Body of pancreas (tissue), 4 donors: ENCODE data around the gene ICE1. TPM values are rescaled to one million over a fixed set of nuclear protein-coding genes. Genes with fewer than 3 reads are reported as not detected.
A peak's percentile ranks its signal among the peaks of the same experiment; 100 is the strongest.

Experiments used
- ATAC-seq: fragments of 150-250 bp; one replicate; pipeline ENCODE4 v1.9.1; 2016
- DNase-seq, 4 donors: peaks; one replicate each; pipeline ENCODE4 v3.0.0-alpha.2; 2019
- H3K27ac ChIP-seq, 4 donors: fragments of 200-600 bp; sonication (generic); 1 replicate in 3 of 4; 2 replicates in 1 of 4; pipeline versions ENCODE4 v1.5.1 to v1.6.1; 2016 to 2019; ENCODE audit warnings: mild to moderate bottlenecking in 1 of 4, mixed read lengths in 1 of 4, moderate library complexity in 1 of 4
- H3K27me3 ChIP-seq, 2 donors: fragments of 200-600 bp; sonication (generic); one replicate each; pipeline ENCODE4 v1.6.0; 2016; ENCODE audit warnings: mild to moderate bottlenecking in 1 of 2
- H3K36me3 ChIP-seq, 2 donors: fragments of 200-600 bp; sonication (generic); replicated peaks in 1 of 2; 2 replicates each; pipeline ENCODE4 v1.5.1; 2016; ENCODE audit warnings: low read depth in 2 of 2; ENCODE audit not compliant: insufficient read depth in 1 of 2
- H3K4me1 ChIP-seq: fragments of 200-600 bp; sonication (generic); one replicate; pipeline ENCODE4 v1.6.0; 2016
- H3K4me3 ChIP-seq, 2 donors: fragments of 200-600 bp; sonication (generic); 1 replicate in 1 of 2; 2 replicates in 1 of 2; pipeline ENCODE4 v1.5.1; 2016 to 2019
- H3K9me3 ChIP-seq, 3 donors: fragments of 200-600 bp; sonication (generic); 1 replicate in 2 of 3; 2 replicates in 1 of 3; pipeline ENCODE4 v1.5.1; 2016
- POLR2A ChIP-seq, 3 donors: fragments of 450-650 bp; IDR thresholded peaks; one replicate each; pipeline ENCODE4 v1.6.1; 2016; ENCODE audit warnings: antibody characterized with exemption in 3 of 3, mild to moderate bottlenecking in 2 of 3
- WGBS, 2 donors: methylation state at CpG; one replicate each; pipeline ENCODE4 v1.1.5; 2017; 5-methylcytosine and 5-hydroxymethylcytosine counted together
- intact Hi-C: fragments of 100-400 bp; cut with DNase I; formaldehyde crosslinking; loops from one replicate; pipeline ENCODE4 v1.15.1; 2023
- total RNA-seq, 2 donors: library from RNA; depleted of rRNA; stranded (reverse); fragments of >200 nt; gene quantifications; one replicate each; pipeline ENCODE4 v1.1.0, GENCODE V29; 2016
- TF ChIP-seq, protein P1 (sequence below), 7 experiments: fragments of 450-650 bp in 4 of 7; fragments of 200-600 bp in 3 of 7; sonication (generic) in 3 of 7; IDR thresholded peaks; one replicate each; pipeline ENCODE4 v1.5.1; 2016 to 2019; ENCODE audit warnings: antibody characterized with exemption in 7 of 7

Gene ICE1
- total RNA-seq, 2 donors from 2014 or later: 13.5 to 15.6 TPM

- 80 to 86% methylated on average over 11 of the region's 11 CpGs for WGBS, 2 donors
- intact Hi-C loops: no loop called here
- ATAC-seq (no peak), DNase-seq (no peak)
- peaks cover 0 to 5% of the 10 kb centered on the region in 2 donors for H3K36me3 ChIP-seq
- H3K9me3 ChIP-seq: no peaks in the 10 kb centered on the region
- H3K27me3 ChIP-seq: no peaks in the 10 kb centered on the region
- H3K4me3 ChIP-seq: no peak overlapping the region
- H3K27ac ChIP-seq: peak overlapping the region in 1 of 4 donors; percentile 62
- peaks cover 6% of the 10 kb centered on the region for H3K4me1 ChIP-seq
- TF ChIP-seq POLR2A (IDR thresholded peaks at IDR 0.05): no peak
- TF ChIP-seq, protein P1, sequence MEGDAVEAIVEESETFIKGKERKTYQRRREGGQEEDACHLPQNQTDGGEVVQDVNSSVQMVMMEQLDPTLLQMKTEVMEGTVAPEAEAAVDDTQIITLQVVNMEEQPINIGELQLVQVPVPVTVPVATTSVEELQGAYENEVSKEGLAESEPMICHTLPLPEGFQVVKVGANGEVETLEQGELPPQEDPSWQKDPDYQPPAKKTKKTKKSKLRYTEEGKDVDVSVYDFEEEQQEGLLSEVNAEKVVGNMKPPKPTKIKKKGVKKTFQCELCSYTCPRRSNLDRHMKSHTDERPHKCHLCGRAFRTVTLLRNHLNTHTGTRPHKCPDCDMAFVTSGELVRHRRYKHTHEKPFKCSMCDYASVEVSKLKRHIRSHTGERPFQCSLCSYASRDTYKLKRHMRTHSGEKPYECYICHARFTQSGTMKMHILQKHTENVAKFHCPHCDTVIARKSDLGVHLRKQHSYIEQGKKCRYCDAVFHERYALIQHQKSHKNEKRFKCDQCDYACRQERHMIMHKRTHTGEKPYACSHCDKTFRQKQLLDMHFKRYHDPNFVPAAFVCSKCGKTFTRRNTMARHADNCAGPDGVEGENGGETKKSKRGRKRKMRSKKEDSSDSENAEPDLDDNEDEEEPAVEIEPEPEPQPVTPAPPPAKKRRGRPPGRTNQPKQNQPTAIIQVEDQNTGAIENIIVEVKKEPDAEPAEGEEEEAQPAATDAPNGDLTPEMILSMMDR (IDR thresholded peaks at IDR 0.05): no peak
Measured at GRCh38 chr5:5437227-5438172, 15.0 kb downstream of the ICE1 start.

DNA sequence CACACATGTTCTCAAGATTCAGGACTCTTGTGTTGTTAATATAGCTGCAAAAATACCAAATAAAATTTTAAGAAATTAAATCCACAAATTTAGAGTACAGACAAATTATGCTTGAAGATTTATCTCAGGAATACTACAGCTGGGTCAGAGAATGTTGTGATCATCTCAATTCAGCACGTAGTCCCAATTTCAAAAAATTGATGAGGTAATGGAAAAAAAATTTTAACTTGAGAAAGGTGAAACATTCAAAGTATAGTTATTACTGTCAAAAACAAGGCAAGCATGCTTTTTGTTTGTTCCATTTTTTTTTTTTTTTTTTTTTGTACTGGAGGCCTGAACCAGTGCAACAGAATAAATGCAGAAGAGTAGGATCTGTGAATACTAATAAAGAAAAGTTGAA lies 29.4 kb downstream of the ICE1 start:
- TF ChIP-seq, protein P1 (IDR thresholded peaks at IDR 0.05): no peak
- TF ChIP-seq POLR2A (IDR thresholded peaks at IDR 0.05): no peak
- intact Hi-C loops: no loop called here
- DNase-seq: no peak
- H3K9me3 ChIP-seq: no peaks in the 10 kb centered on the region
- H3K4me1 ChIP-seq: no peaks in the 10 kb centered on the region
- peaks cover 0 to 9% of the 10 kb centered on the region in 2 donors for H3K36me3 ChIP-seq
- H3K27ac ChIP-seq: no peak overlapping the region
- H3K27me3 ChIP-seq: no peaks in the 10 kb centered on the region
- no peak for ATAC-seq
- H3K4me3 ChIP-seq: no peak overlapping the region
- WGBS, 2 donors: 93 to 97% methylated on average over 1 of the region's 1 CpG

DNA sequence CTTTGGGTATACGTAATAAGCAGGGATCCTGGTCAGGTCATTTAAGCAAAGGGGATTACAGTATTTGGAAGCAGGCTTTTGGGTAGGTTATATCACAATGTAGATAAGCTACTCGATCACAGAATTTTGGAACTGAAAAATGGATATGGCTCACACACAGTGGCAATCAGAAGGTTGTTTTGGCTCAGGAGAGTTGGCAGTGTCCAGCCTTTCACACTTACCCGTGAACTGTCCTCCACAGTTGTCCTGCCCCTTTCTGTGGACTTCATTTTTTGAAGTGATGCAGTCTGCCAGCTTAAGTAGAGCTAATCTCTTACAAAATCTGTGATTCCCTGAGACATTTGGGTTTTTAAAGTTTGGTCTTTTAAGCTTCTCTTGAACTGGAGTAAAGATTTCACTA lies 30.7 kb downstream of the ICE1 start:
- no peak overlapping the region for H3K27ac ChIP-seq
- intact Hi-C loops: no loop called here
- 62 to 77% methylated on average over 3 of the region's 3 CpGs for WGBS, 2 donors
- H3K9me3 ChIP-seq: no peaks in the 10 kb centered on the region
- H3K36me3 ChIP-seq: peaks cover 0 to 19% of the 10 kb centered on the region in 2 donors
- ATAC-seq (no peak), DNase-seq (no peak)
- H3K4me1 ChIP-seq: no peaks in the 10 kb centered on the region
- no peaks in the 10 kb centered on the region for H3K27me3 ChIP-seq
- H3K4me3 ChIP-seq: no peak overlapping the region
- TF ChIP-seq POLR2A (IDR thresholded peaks at IDR 0.05): no peak
- TF ChIP-seq, protein P1 (IDR thresholded peaks at IDR 0.05): no peak

GRCh38 chr5:5454391-5454790 lies 31.9 kb downstream of the ICE1 start:
- no peaks in the 10 kb centered on the region for H3K9me3 ChIP-seq
- ATAC-seq (peak; percentile 58), DNase-seq (peak in 3 of 4 donors; percentile 32 to 59 (median 41))
- peak overlapping the region in 1 of 4 donors; percentile 27 for H3K27ac ChIP-seq
- no peaks in the 10 kb centered on the region for H3K4me1 ChIP-seq
- H3K27me3 ChIP-seq: no peaks in the 10 kb centered on the region
- 34 to 39% methylated on average over 5 of the region's 5 CpGs for WGBS, 2 donors
- H3K36me3 ChIP-seq: peaks cover 0 to 21% of the 10 kb centered on the region in 2 donors
- no peak overlapping the region for H3K4me3 ChIP-seq
- intact Hi-C loops: no loop called here
- TF ChIP-seq POLR2A (IDR thresholded peaks at IDR 0.05): no peak
- TF ChIP-seq, protein P1 (IDR thresholded peaks at IDR 0.05): no peak
